HEK293T (cell line): Measurements from ENCODE around the gene MPRIP.

Experiments used
- ARNT ChIP-seq: fragments of 450-650 bp; IDR thresholded peaks from 2 replicates; pipeline ENCODE4 v1.6.1; 2017; ENCODE audit warnings: mild to moderate bottlenecking
- BHLHE40 ChIP-seq: fragments of 450-650 bp; IDR thresholded peaks from 2 replicates; pipeline ENCODE4 v1.6.1; 2016; ENCODE audit warnings: mild to moderate bottlenecking, moderate library complexity, borderline replicate concordance
- FOXK2 ChIP-seq: fragments of 450-650 bp; IDR thresholded peaks from 2 replicates; pipeline ENCODE4 v1.6.1; 2016; ENCODE audit warnings: mild to moderate bottlenecking
- FOXM1 ChIP-seq: fragments of 450-650 bp; IDR thresholded peaks from 2 replicates; pipeline ENCODE4 v1.6.1; 2017; ENCODE audit warnings: mild to moderate bottlenecking, borderline replicate concordance
- L3MBTL2 ChIP-seq: fragments of 450-650 bp; conservative IDR thresholded peaks from 2 replicates; pipeline ENCODE4 v1.6.1; 2016; ENCODE audit warnings: mild to moderate bottlenecking
- SP1 ChIP-seq: fragments of 450-650 bp; IDR thresholded peaks from 2 replicates; pipeline ENCODE4 v1.6.1; 2017
- TARDBP ChIP-seq: fragments of 450-650 bp; IDR thresholded peaks from 2 replicates; pipeline ENCODE4 v1.6.1; 2016

GRCh38 chr17:17055286-17056155, 13.3 kb downstream of the MPRIP start:
- TF ChIP-seq SP1 (no peak), TARDBP (no peak), ARNT (no peak), FOXK2 (no peak), FOXM1 (no peak), L3MBTL2 (no peak), BHLHE40 (no peak)
